Stimulated activated CD8-positive, alpha-beta memory T cell treated with anti-CD3 and anti-CD28 coated beads, Interleukin-7, amount 100 ng/mL, for 4 hours (primary cell): Measurements from ENCODE around the gene TSPAN14.

Source experiments
- DNase-seq, 2 donors: peaks; one replicate each; pipeline ENCODE4 v3.0.0-alpha.2; 2020; ENCODE audit warnings: low read depth in 2 of 2

The TSPAN14 gene

DNA sequence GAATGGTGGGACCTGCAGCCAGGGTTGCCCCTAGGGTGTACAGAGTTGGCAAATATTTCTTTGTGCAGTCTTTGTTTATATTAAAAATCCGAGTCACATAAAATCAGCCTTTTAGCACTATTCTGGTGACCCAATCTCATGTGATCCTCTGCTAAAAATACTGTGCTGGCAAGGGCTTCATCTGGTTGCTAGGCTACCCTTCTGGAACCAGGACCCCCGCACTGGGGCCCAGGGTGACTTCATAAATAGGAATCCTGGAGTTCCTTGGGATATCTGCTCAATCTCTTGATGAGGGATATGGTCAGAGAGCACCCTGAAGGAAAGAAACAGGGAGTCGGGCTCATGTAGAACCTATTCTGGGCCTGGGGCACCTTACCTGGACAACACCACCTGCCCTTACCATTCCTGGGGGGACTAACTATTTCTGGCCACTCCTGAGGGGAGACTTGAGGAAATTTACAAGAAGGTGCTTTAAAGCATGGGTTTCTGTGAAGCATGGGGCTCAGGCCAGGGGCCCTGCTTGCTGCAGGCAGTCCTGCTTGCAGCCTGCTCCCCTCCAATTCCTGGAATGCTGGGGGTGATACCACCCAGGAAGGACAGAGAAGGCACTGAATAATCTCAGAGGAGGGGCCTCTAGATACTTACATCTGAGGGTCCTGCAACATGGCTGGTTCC, 128.3 kb downstream of the TSPAN14 start:
- no peak for DNase-seq
